ENCODE results near the gene PLEKHN1. TPM values are rescaled to one million over a fixed set of nuclear protein-coding genes. Genes with fewer than 3 reads are reported as not detected.

PLEKHN1 gene
- total RNA-seq, 2 donors from 2014 or later, result 1.5 to 4.6 TPM

DNA sequence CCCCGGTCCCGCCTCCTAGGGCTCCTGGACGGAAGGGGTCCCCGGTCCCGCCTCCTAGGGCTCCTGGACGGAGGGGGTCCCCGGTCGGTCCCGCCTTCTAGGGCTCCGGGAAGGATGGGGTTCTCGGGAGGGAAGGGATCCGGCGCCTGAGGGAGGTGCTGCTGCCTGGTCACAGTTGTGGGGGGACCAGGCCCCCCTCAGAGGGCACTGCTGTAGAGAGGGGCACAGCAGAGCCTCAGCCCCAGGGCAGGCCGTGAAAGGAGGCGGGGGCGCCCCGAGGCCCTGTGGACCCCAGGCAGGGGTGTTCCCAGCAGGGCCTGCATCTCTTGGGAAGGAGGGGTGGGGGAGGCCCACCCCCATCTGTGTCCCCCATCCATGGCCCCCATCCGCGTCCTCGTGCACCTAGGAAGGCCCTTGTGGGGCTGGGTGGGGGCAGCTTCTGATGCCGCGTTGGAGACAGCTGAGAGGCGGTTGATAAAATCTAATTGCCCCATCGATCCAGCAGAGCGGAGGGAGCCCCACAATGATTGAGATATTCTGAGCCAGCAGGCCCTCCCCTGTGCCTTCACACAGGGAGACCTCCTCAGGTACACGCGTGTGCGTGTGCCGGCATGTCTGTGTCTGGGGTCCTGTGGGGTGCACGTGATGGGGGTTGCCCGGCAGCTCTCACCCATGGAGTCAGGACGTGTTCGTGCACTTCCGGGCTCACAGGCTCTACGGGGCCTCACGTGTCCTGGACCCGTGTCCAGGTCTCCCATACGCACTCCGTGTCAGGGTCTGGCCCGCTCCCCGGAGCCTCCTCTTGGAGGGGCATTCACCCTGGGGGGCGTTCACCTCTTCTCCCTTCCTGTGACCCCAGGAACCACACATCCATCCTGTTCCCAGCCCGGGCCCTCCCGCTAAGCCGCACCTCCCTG is 29.7 kb upstream of the PLEKHN1 start:
- Mint-ChIP-seq H3K27me3 (ENCODE audit: insufficient read depth) (peaks cover 40% of the 10 kb centered on the region), H3K9me3 (no peaks in the 10 kb centered on the region), H3K4me1 (peaks cover 24% of the 10 kb centered on the region), H3K4me3 (no peak overlapping the region), H3K27ac (no peak overlapping the region), H3K36me3 (ENCODE audit: low read depth) (peaks cover under 1% of the 10 kb centered on the region)
- peaks cover 33% of the 10 kb centered on the region for H3K27me3 ChIP-seq (ENCODE audit: control insufficient read depth, insufficient read depth, low read length, poor library complexity, severe bottlenecking)
- no peak overlapping the region for H3K27ac ChIP-seq (ENCODE audit: low read depth, low read length)
- TF ChIP-seq, protein P1, sequence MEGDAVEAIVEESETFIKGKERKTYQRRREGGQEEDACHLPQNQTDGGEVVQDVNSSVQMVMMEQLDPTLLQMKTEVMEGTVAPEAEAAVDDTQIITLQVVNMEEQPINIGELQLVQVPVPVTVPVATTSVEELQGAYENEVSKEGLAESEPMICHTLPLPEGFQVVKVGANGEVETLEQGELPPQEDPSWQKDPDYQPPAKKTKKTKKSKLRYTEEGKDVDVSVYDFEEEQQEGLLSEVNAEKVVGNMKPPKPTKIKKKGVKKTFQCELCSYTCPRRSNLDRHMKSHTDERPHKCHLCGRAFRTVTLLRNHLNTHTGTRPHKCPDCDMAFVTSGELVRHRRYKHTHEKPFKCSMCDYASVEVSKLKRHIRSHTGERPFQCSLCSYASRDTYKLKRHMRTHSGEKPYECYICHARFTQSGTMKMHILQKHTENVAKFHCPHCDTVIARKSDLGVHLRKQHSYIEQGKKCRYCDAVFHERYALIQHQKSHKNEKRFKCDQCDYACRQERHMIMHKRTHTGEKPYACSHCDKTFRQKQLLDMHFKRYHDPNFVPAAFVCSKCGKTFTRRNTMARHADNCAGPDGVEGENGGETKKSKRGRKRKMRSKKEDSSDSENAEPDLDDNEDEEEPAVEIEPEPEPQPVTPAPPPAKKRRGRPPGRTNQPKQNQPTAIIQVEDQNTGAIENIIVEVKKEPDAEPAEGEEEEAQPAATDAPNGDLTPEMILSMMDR (conservative IDR thresholded peaks at IDR 0.05), result no peak
- 82 to 86% methylated on average over 20 to 45 of the region's 45 CpGs for WGBS, 2 experiments (ENCODE audit: insufficient coverage in 1 of 2, insufficient read length in 1 of 2)
- H3K9ac ChIP-seq (ENCODE audit: extremely low read depth, low read length, poor library complexity, severe bottlenecking), result no peak overlapping the region
- H3K36me3 ChIP-seq (ENCODE audit: control insufficient read depth, insufficient read depth, low read length), result no peaks in the 10 kb centered on the region
- H3K4me3 ChIP-seq (ENCODE audit: low read length), result no peak overlapping the region
- DNase-seq, result no peak
- peaks cover 29% of the 10 kb centered on the region for H3K4me1 ChIP-seq (ENCODE audit: control insufficient read depth, insufficient read depth, low read length)
- no peaks in the 10 kb centered on the region for H3K9me3 ChIP-seq (ENCODE audit: control insufficient read depth, low read length)

DNA sequence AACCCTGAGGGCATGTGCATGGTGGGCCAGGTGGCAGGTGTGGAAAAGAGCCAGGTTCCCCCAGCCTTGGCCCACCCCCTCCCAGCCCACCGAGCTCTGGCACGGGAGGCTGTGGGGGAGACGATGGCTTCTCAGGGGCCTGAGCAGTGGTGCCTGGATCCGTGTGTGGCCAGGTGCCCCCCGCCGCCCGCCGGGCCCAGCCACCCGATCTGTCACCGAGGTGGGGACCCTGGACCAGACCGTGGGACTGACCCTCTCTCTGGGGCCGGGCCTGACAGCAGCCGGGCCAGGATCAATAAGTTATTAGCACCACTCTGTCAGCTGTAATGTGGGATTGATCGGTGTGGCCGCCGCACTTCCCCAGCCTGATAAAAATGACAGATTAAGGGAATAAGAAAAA is 28.8 kb upstream of the PLEKHN1 start:
- Histone ChIP-seq H3K36me3 (ENCODE audit: control insufficient read depth, insufficient read depth, low read length) (no peaks in the 10 kb centered on the region), H3K4me1 (ENCODE audit: control insufficient read depth, insufficient read depth, low read length) (peaks cover 29% of the 10 kb centered on the region), H3K9ac (ENCODE audit: extremely low read depth, low read length, poor library complexity, severe bottlenecking) (no peak overlapping the region), H3K4me3 (ENCODE audit: low read length) (no peak overlapping the region), H3K27me3 (ENCODE audit: control insufficient read depth, insufficient read depth, low read length, poor library complexity, severe bottlenecking) (peaks cover 33% of the 10 kb centered on the region), H3K9me3 (ENCODE audit: control insufficient read depth, low read length) (no peaks in the 10 kb centered on the region), H3K27ac (ENCODE audit: low read depth, low read length) (no peak overlapping the region)
- Mint-ChIP-seq H3K27ac (no peak overlapping the region), H3K9me3 (no peaks in the 10 kb centered on the region), H3K4me1 (peaks cover 23% of the 10 kb centered on the region), H3K36me3 (ENCODE audit: low read depth) (no peaks in the 10 kb centered on the region), H3K4me3 (no peak overlapping the region), H3K27me3 (ENCODE audit: insufficient read depth) (peaks cover 39% of the 10 kb centered on the region)
- WGBS, 2 experiments (ENCODE audit: insufficient coverage in 1 of 2, insufficient read length in 1 of 2), result 90% methylated on average over 12 to 16 of the region's 16 CpGs
- DNase-seq, result no peak
- TF ChIP-seq, protein P1 (conservative IDR thresholded peaks at IDR 0.05), result no peak

DNA sequence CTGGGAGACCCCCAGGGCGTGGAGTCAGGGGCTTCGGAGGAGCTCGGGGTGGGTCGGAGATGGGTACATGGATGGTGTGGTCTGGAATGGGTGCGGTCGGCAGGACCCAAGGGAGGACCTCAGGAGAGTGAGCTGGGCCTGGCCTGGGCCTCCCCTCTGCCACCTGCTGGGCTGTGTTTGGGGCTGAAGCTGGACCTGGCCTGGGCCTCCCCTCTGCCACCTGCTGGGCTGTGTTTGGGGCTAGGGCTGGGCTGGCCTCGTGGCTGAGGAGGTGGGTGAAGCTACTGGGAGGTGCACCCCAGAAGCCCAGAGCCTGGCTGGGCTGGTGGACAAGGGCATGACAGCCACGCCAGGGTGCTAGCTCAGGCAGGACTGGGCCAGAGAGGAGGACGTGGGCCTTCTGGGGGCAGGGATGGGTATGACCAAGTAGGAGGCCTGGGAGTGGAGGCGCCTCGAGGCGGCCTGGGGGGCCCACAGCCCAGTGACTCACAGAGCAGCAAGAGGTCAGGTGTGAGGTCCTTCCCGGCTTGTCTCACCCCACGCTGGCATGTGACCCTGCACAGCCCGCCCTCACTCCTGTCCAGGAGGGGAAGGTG is 28.1 kb upstream of the PLEKHN1 start:
- Histone ChIP-seq H3K27ac (ENCODE audit: low read depth, low read length) (no peak overlapping the region), H3K36me3 (ENCODE audit: control insufficient read depth, insufficient read depth, low read length) (no peaks in the 10 kb centered on the region), H3K27me3 (ENCODE audit: control insufficient read depth, insufficient read depth, low read length, poor library complexity, severe bottlenecking) (peaks cover 31% of the 10 kb centered on the region), H3K9me3 (ENCODE audit: control insufficient read depth, low read length) (no peaks in the 10 kb centered on the region), H3K4me1 (ENCODE audit: control insufficient read depth, insufficient read depth, low read length) (peaks cover 29% of the 10 kb centered on the region), H3K4me3 (ENCODE audit: low read length) (no peak overlapping the region), H3K9ac (ENCODE audit: extremely low read depth, low read length, poor library complexity, severe bottlenecking) (no peak overlapping the region)
- Mint-ChIP-seq H3K27me3 (ENCODE audit: insufficient read depth) (peaks cover 35% of the 10 kb centered on the region), H3K4me3 (no peak overlapping the region), H3K4me1 (peaks cover 23% of the 10 kb centered on the region), H3K36me3 (ENCODE audit: low read depth) (no peaks in the 10 kb centered on the region), H3K27ac (no peak overlapping the region), H3K9me3 (no peaks in the 10 kb centered on the region)
- TF ChIP-seq, protein P1 (conservative IDR thresholded peaks at IDR 0.05), result peak; percentile 39
- no peak for DNase-seq
- WGBS, 2 experiments (ENCODE audit: insufficient coverage in 1 of 2, insufficient read length in 1 of 2), result 88 to 100% methylated on average over 1 to 15 of the region's 15 CpGs
